Thyroid gland (tissue), 4 donors: Measurements from ENCODE around the gene LSM3.

Source experiments
- CTCF ChIP-seq, 6 experiments: fragments of 200-600 bp in 3 of 6; fragments of 450-650 bp in 3 of 6; sonication (generic) in 3 of 6; IDR thresholded peaks; one replicate each; pipeline ENCODE4 v1.5.1; 2016 to 2019; ENCODE audit warnings: antibody characterized with exemption in 6 of 6, mild to moderate bottlenecking in 2 of 6, inconsistent platforms in 1 of 6, moderate library complexity in 1 of 6
- POLR2A ChIP-seq, 2 donors: fragments of 450-650 bp; IDR thresholded peaks; one replicate each; pipeline ENCODE4 v1.6.1; 2017; ENCODE audit warnings: antibody characterized with exemption in 2 of 2, mild to moderate bottlenecking in 2 of 2, moderate library complexity in 1 of 2

DNA sequence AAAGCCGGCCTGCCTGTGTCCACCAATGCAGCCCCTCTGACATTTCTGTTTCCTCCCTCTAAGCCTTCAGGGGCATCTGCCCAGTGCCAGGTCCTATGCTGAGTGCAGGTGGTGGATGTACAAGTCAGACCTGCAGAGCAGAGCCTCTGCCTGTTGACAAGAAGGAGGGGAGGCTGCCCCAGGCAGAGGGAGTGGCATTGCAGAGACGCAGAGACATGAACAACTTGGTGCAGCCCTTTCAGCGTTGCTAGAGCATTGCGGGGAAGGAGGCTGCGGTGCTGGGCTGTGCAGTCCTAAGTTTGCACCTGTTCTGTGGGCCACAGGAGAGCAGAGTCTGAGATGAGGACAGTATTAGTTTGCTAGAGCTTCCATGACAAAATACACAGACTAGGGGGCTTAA is 65.2 kb downstream of the LSM3 start:
- TF ChIP-seq POLR2A (IDR thresholded peaks at IDR 0.05) (no peak), CTCF (IDR thresholded peaks at IDR 0.05) (no peak)
